HL-60 (cell line): Measurements from ENCODE around the gene OGA.

Experiments used
- DNase-seq, 2 experiments: peaks; one replicate each; pipeline ENCODE4 v3.0.0-alpha.2; 2010 to 2020; ENCODE audit warnings: low read depth in 1 of 2, low spot score in 1 of 2
- H3K27ac ChIP-seq: fragments of 250-450 bp; sonication (Bioruptor Pico); replicated peaks from 2 replicates; pipeline ENCODE4 v1.5.1; 2020; ENCODE audit warnings: mild to moderate bottlenecking, moderate library complexity
- H3K27me3 ChIP-seq: fragments of 250-450 bp; sonication (Bioruptor Pico); 2 replicates; pipeline ENCODE4 v1.5.1; 2021; ENCODE audit warnings: mild to moderate bottlenecking, moderate library complexity; ENCODE audit not compliant: insufficient read depth, poor library complexity, severe bottlenecking
- H3K4me3 ChIP-seq: replicated peaks from 2 replicates; pipeline ENCODE4 v1.5.1; 2011; ENCODE audit warnings: mild to moderate bottlenecking, control low read depth, low read length; ENCODE audit not compliant: insufficient read depth
- GABPA ChIP-seq: IDR thresholded peaks from 2 replicates; pipeline ENCODE4 v1.6.1; 2012; ENCODE audit warnings: low read depth
- POLR2AphosphoS5 ChIP-seq: IDR thresholded peaks from 2 replicates; pipeline ENCODE4 v1.6.1; 2012; ENCODE audit warnings: low read depth
- REST ChIP-seq: IDR thresholded peaks from 2 replicates; pipeline ENCODE4 v1.6.1; 2012; ENCODE audit warnings: low read depth; ENCODE audit not compliant: insufficient replicate concordance
- SPI1 ChIP-seq: IDR thresholded peaks from 2 replicates; pipeline ENCODE4 v1.6.1; 2012; ENCODE audit warnings: low read depth, mild to moderate bottlenecking, borderline replicate concordance
- TF ChIP-seq, protein P1 (sequence below): IDR thresholded peaks from one replicate; pipeline ENCODE4 v1.5.1; 2011; ENCODE audit warnings: low read length, control low read depth, inconsistent platforms; ENCODE audit not compliant: insufficient read depth

OGA gene

GRCh38 chr10:101748496-101748895 is 69.7 kb downstream of the OGA start:
- no peak overlapping the region for H3K27ac ChIP-seq
- no peaks in the 10 kb centered on the region for H3K27me3 ChIP-seq
- no peak overlapping the region for H3K4me3 ChIP-seq
- TF ChIP-seq SPI1 (no peak), POLR2AphosphoS5 (no peak), GABPA (no peak), REST (no peak)
- TF ChIP-seq, protein P1, sequence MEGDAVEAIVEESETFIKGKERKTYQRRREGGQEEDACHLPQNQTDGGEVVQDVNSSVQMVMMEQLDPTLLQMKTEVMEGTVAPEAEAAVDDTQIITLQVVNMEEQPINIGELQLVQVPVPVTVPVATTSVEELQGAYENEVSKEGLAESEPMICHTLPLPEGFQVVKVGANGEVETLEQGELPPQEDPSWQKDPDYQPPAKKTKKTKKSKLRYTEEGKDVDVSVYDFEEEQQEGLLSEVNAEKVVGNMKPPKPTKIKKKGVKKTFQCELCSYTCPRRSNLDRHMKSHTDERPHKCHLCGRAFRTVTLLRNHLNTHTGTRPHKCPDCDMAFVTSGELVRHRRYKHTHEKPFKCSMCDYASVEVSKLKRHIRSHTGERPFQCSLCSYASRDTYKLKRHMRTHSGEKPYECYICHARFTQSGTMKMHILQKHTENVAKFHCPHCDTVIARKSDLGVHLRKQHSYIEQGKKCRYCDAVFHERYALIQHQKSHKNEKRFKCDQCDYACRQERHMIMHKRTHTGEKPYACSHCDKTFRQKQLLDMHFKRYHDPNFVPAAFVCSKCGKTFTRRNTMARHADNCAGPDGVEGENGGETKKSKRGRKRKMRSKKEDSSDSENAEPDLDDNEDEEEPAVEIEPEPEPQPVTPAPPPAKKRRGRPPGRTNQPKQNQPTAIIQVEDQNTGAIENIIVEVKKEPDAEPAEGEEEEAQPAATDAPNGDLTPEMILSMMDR = no peak
- no peak for DNase-seq

- peak in 1 of 2 experiments; percentile 4 for DNase-seq
- H3K4me3 ChIP-seq = no peak overlapping the region
- H3K27ac ChIP-seq = no peak overlapping the region
- peaks cover 2% of the 10 kb centered on the region for H3K27me3 ChIP-seq
- TF ChIP-seq, protein P1 = no peak
- no peak for TF ChIP-seq SPI1
- no peak for TF ChIP-seq POLR2AphosphoS5
- no peak for TF ChIP-seq GABPA
- TF ChIP-seq REST = no peak
Observed at GRCh38 chr10:101745074-101745696, 73.1 kb downstream of the OGA start.

GRCh38 chr10:101744267-101744666 is 74.0 kb downstream of the OGA start:
- DNase-seq = no peak
- Histone ChIP-seq H3K27me3 (peaks cover 2% of the 10 kb centered on the region), H3K27ac (no peak overlapping the region), H3K4me3 (no peak overlapping the region)
- TF ChIP-seq SPI1 (no peak), GABPA (no peak), POLR2AphosphoS5 (no peak), REST (no peak)
- TF ChIP-seq, protein P1 = no peak
